HepG2 (cell line): ENCODE measurements around the gene SLC25A45. TPM values are rescaled to one million over a fixed set of nuclear protein-coding genes. Genes with fewer than 3 reads are reported as not detected.

ENCODE experiments used
- ATF7 ChIP-seq, 2 experiments: fragments of 450-650 bp in 1 of 2; sonication (generic) in 1 of 2; formaldehyde crosslinking in 1 of 2; IDR thresholded peaks; 2 replicates each; pipeline versions ENCODE4 v1.4.0 to v1.6.1; 2016 to 2020; ENCODE audit warnings: antibody characterized with exemption in 1 of 2, mild to moderate bottlenecking in 1 of 2, missing genetic modification reagents in 1 of 2
- DPF2 ChIP-seq: sonication (generic); formaldehyde crosslinking; IDR thresholded peaks from 2 replicates; pipeline ENCODE4 v1.4.0; 2020; ENCODE audit warnings: mild to moderate bottlenecking, low read depth, missing genetic modification reagents, borderline replicate concordance
- FOXK2 ChIP-seq: fragments of 450-650 bp; IDR thresholded peaks from 2 replicates; pipeline ENCODE4 v1.6.1; 2016
- ISL2 ChIP-seq: sonication (generic); formaldehyde crosslinking; IDR thresholded peaks from 2 replicates; pipeline ENCODE4 v1.5.0; 2020; ENCODE audit warnings: missing genetic modification reagents
- MED1 ChIP-seq: sonication (generic); formaldehyde crosslinking; IDR thresholded peaks from 2 replicates; pipeline ENCODE4 v1.4.0; 2020; ENCODE audit warnings: missing genetic modification reagents
- POLR2AphosphoS5 ChIP-seq: IDR thresholded peaks from 2 replicates; pipeline ENCODE4 v1.6.1; 2012; ENCODE audit warnings: low read depth, low read length
- RBFOX2 ChIP-seq: fragments of 200-400 bp; formaldehyde crosslinking; IDR thresholded peaks from 2 replicates; pipeline ENCODE4 v1.6.1; 2017; ENCODE audit warnings: low read depth, mild to moderate bottlenecking, low read length
- SP2 ChIP-seq: sonication (generic); formaldehyde crosslinking; IDR thresholded peaks from 2 replicates; pipeline ENCODE4 v1.5.1; 2020; ENCODE audit warnings: mild to moderate bottlenecking, missing genetic modification reagents
- XBP1 ChIP-seq: sonication (generic); formaldehyde crosslinking; IDR thresholded peaks from 2 replicates; pipeline ENCODE4 v1.5.0; 2020; ENCODE audit warnings: missing genetic modification reagents
- ZBTB3 ChIP-seq: sonication (generic); formaldehyde crosslinking; IDR thresholded peaks from 2 replicates; pipeline ENCODE4 v1.4.0; 2020; ENCODE audit warnings: low read depth, mild to moderate bottlenecking, moderate library complexity, missing genetic modification reagents, borderline replicate concordance
- ZC3H13 ChIP-seq: sonication (generic); formaldehyde crosslinking; IDR thresholded peaks from 2 replicates; pipeline ENCODE4 v1.8.1; 2023; ENCODE audit warnings: mild to moderate bottlenecking, missing genetic modification reagents, moderate library complexity
- ZEB1 ChIP-seq: IDR thresholded peaks from 2 replicates; pipeline ENCODE4 v1.6.1; 2012; ENCODE audit warnings: mild to moderate bottlenecking, low read depth, inconsistent platforms; ENCODE audit not compliant: insufficient replicate concordance
- ZFP37 ChIP-seq: sonication (generic); formaldehyde crosslinking; IDR thresholded peaks from 2 replicates; pipeline ENCODE4 v1.4.0; 2020; ENCODE audit warnings: missing genetic modification reagents, borderline replicate concordance
- ZFP82 ChIP-seq: sonication (generic); formaldehyde crosslinking; IDR thresholded peaks from 2 replicates; pipeline ENCODE4 v1.5.1; 2020; ENCODE audit warnings: mild to moderate bottlenecking, missing genetic modification reagents, borderline replicate concordance
- ZNF354B ChIP-seq: sonication (generic); formaldehyde crosslinking; IDR thresholded peaks from 2 replicates; pipeline ENCODE4 v1.8.0; 2022; ENCODE audit warnings: mild to moderate bottlenecking, missing genetic modification reagents
- ZNF567 ChIP-seq: sonication (generic); formaldehyde crosslinking; IDR thresholded peaks from 2 replicates; pipeline ENCODE4 v1.8.1; 2023; ENCODE audit warnings: mild to moderate bottlenecking, missing genetic modification reagents, borderline replicate concordance
- ZNF605 ChIP-seq: sonication (generic); formaldehyde crosslinking; IDR thresholded peaks from 2 replicates; pipeline ENCODE4 v1.8.0; 2022; ENCODE audit warnings: mild to moderate bottlenecking, missing genetic modification reagents
- ZNF616 ChIP-seq: sonication (generic); formaldehyde crosslinking; IDR thresholded peaks from 2 replicates; pipeline ENCODE4 v1.5.0; 2020; ENCODE audit warnings: low read depth, mild to moderate bottlenecking, missing genetic modification reagents
- polyA plus RNA-seq, 8 experiments: library from polyadenylated mRNA; depleted of rRNA in 3 of 8; stranded (reverse) in 7 of 8; unstranded in 1 of 8; fragments of >200 nt; fragmentation: Illumina TruSeq in 4 of 8; extraction: Trizol in 4 of 8; gene quantifications; 2 replicates each; pipeline versions ENCODE4 v1.2.1 to v1.2.3, GENCODE V29; 2011 to 2016; ENCODE audit warnings: low read depth in 4 of 8, missing spikeins in 1 of 8, mixed read lengths in 1 of 8; ENCODE audit not compliant: insufficient read depth in 1 of 8
- total RNA-seq, 5 experiments: library from RNA; depleted of rRNA; stranded (reverse); fragments of >200 nt; fragmentation: Illumina TruSeq; extraction: Trizol; gene quantifications; 2 replicates each; pipeline ENCODE4 v1.2.3, GENCODE V29; 2016; ENCODE audit warnings: low read depth in 1 of 5
- TF ChIP-seq, protein P1 (sequence below): sonication (generic); formaldehyde crosslinking; IDR thresholded peaks from 2 replicates; pipeline ENCODE4 v1.9.0; 2022; ENCODE audit warnings: low read depth, missing genetic modification reagents
- TF ChIP-seq, protein P2 (sequence below): sonication (generic); formaldehyde crosslinking; IDR thresholded peaks from 2 replicates; pipeline ENCODE4 v1.4.0; 2020; ENCODE audit warnings: missing genetic modification reagents, mild to moderate bottlenecking, borderline replicate concordance
- TF ChIP-seq, protein P3 (sequence below): IDR thresholded peaks from 2 replicates; pipeline ENCODE4 v1.6.1; 2016; ENCODE audit warnings: missing compliant biosample characterization, missing genetic modification reagents, borderline replicate concordance
- TF ChIP-seq, protein P4 (sequence below): sonication (generic); formaldehyde crosslinking; IDR thresholded peaks from 2 replicates; pipeline ENCODE4 v1.4.0; 2020; ENCODE audit warnings: missing genetic modification reagents

The SLC25A45 gene
- total and polyA plus RNA-seq, 2 of the 13 experiments (the other 11 are each of a cell fraction or from before 2014, with no cell fraction given), result 1.2 to 3.4 TPM

DNA sequence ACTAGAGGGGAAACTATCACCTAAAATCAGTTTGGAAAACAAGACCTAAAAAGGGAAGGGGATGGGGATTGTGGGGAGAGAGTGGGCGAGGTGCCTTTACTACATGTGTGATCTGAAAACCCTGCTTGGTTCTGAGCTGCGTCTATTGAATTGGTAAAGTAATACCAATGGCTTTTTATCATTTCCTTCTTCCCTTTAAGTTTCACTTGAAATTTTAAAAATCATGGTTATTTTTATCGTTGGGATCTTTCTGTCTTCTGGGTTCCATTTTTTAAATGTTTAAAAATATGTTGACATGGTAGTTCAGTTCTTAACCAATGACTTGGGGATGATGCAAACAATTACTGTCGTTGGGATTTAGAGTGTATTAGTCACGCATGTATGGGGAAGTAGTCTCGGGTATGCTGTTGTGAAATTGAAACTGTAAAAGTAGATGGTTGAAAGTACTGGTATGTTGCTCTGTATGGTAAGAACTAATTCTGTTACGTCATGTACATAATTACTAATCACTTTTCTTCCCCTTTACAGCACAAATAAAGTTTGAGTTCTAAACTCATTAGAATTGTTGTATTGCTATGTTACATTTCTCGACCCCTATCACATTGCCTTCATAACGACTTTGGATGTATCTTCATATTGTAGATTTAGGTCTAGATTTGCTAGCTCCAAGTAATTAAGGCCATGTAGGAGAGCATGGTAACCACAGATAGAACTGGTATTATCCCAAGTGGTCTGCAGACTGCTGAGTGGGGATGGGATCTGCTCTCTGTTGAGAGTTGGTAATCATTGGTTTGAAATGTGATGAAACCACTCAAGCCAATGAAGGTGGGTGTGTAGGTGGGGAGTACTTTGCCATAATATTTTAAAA is 43.8 kb upstream of the SLC25A45 start (continued):
- TF ChIP-seq DPF2 (no peak), ISL2 (CRISPR knock-in tag) (no peak), SP2 (CRISPR knock-in tag) (no peak), ZC3H13 (CRISPR knock-in tag) (0 out of 2 replicates have a peak, but pooled peaks have one; percentile 9), ZFP82 (CRISPR knock-in tag) (no peak), RBFOX2 (peak; percentile 53), POLR2AphosphoS5 (peak; percentile 49; the same call in 1 of the 2 replicates), ZFP37 (CRISPR knock-in tag) (no peak), FOXK2 (peak; percentile 31; the same call in 1 of the 2 replicates), MED1 (CRISPR knock-in tag) (no peak), ZNF605 (CRISPR knock-in tag) (no peak), ATF7 (IDR thresholded peaks at IDR 0.05) (peak; percentile 89), ATF7 (CRISPR knock-in tag; IDR thresholded peaks at IDR 0.05) (no peak), ZEB1 (no peak), ZNF567 (CRISPR knock-in tag) (no peak), XBP1 (no peak), ZNF616 (CRISPR knock-in tag) (no peak), ZBTB3 (CRISPR knock-in tag) (no peak), ZNF354B (CRISPR knock-in tag) (no peak)
- TF ChIP-seq, protein P1, sequence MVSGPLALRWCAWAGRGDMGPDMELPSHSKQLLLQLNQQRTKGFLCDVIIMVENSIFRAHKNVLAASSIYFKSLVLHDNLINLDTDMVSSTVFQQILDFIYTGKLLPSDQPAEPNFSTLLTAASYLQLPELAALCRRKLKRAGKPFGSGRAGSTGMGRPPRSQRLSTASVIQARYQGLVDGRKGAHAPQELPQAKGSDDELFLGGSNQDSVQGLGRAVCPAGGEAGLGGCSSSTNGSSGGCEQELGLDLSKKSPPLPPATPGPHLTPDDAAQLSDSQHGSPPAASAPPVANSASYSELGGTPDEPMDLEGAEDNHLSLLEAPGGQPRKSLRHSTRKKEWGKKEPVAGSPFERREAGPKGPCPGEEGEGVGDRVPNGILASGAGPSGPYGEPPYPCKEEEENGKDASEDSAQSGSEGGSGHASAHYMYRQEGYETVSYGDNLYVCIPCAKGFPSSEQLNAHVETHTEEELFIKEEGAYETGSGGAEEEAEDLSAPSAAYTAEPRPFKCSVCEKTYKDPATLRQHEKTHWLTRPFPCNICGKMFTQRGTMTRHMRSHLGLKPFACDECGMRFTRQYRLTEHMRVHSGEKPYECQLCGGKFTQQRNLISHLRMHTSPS (CRISPR knock-in tag), result no peak
- TF ChIP-seq, protein P2, sequence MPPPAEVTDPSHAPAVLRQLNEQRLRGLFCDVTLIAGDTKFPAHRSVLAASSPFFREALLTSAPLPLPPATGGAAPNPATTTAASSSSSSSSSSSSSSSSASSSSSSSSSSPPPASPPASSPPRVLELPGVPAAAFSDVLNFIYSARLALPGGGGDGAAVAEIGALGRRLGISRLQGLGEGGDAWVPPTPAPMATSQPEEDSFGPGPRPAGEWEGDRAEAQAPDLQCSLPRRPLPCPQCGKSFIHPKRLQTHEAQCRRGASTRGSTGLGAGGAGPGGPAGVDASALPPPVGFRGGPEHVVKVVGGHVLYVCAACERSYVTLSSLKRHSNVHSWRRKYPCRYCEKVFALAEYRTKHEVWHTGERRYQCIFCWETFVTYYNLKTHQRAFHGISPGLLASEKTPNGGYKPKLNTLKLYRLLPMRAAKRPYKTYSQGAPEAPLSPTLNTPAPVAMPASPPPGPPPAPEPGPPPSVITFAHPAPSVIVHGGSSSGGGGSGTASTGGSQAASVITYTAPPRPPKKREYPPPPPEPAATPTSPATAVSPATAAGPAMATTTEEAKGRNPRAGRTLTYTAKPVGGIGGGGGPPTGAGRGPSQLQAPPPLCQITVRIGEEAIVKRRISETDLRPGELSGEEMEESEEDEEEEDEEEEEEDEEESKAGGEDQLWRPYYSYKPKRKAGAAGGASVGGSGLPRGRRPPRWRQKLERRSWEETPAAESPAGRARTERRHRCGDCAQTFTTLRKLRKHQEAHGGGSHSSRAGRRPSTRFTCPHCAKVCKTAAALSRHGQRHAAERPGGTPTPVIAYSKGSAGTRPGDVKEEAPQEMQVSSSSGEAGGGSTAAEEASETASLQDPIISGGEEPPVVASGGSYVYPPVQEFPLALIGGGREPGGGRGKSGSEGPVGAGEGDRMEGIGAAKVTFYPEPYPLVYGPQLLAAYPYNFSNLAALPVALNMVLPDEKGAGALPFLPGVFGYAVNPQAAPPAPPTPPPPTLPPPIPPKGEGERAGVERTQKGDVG, result no peak
- TF ChIP-seq, protein P3, sequence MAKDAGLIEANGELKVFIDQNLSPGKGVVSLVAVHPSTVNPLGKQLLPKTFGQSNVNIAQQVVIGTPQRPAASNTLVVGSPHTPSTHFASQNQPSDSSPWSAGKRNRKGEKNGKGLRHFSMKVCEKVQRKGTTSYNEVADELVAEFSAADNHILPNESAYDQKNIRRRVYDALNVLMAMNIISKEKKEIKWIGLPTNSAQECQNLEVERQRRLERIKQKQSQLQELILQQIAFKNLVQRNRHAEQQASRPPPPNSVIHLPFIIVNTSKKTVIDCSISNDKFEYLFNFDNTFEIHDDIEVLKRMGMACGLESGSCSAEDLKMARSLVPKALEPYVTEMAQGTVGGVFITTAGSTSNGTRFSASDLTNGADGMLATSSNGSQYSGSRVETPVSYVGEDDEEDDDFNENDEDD (CRISPR knock-in tag), result no peak
- TF ChIP-seq, protein P4, sequence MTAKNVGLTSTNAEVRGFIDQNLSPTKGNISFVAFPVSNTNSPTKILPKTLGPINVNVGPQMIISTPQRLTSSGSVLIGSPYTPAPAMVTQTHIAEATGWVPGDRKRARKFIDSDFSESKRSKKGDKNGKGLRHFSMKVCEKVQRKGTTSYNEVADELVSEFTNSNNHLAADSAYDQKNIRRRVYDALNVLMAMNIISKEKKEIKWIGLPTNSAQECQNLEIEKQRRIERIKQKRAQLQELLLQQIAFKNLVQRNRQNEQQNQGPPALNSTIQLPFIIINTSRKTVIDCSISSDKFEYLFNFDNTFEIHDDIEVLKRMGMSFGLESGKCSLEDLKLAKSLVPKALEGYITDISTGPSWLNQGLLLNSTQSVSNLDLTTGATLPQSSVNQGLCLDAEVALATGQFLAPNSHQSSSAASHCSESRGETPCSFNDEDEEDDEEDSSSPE (CRISPR knock-in tag), result no peak
